Brain microvascular endothelial cell (primary cell): ENCODE results near the gene LINC00305.

Experiments
- DNase-seq: peaks from one replicate; pipeline ENCODE4 v3.0.0-alpha.2; 2020
- H3K27ac ChIP-seq: fragments of 250-450 bp; sonication (Bioruptor Pico); 2 replicates; pipeline ENCODE4 v1.5.1; 2020; ENCODE audit warnings: mild to moderate bottlenecking, moderate library complexity
- H3K27me3 ChIP-seq: fragments of 250-450 bp; sonication (Bioruptor Pico); replicated peaks from 2 replicates; pipeline ENCODE4 v1.5.1; 2020; ENCODE audit warnings: mild to moderate bottlenecking
- H3K36me3 ChIP-seq: fragments of 250-450 bp; sonication (Bioruptor Pico); replicated peaks from 2 replicates; pipeline ENCODE4 v1.5.1; 2020; ENCODE audit warnings: mild to moderate bottlenecking
- H3K4me3 ChIP-seq: 2 replicates; pipeline ENCODE4 v1.5.1; 2011; ENCODE audit warnings: low read depth, mild to moderate bottlenecking, control low read depth, low read length, moderate library complexity
- in situ Hi-C: cut with HindIII; loops from 2 replicates; pipeline ENCODE4 v1.10.0; 2017; ENCODE audit warnings: low sequenced_read_pairs, low pct_ligation_motif_present
- TF ChIP-seq, protein P1 (sequence below): IDR thresholded peaks from 2 replicates; pipeline ENCODE4 v1.5.1; 2011; ENCODE audit warnings: low read depth, mild to moderate bottlenecking, moderate library complexity, low read length, control low read depth, inconsistent platforms; ENCODE audit errors: missing control alignments

Gene LINC00305

DNA sequence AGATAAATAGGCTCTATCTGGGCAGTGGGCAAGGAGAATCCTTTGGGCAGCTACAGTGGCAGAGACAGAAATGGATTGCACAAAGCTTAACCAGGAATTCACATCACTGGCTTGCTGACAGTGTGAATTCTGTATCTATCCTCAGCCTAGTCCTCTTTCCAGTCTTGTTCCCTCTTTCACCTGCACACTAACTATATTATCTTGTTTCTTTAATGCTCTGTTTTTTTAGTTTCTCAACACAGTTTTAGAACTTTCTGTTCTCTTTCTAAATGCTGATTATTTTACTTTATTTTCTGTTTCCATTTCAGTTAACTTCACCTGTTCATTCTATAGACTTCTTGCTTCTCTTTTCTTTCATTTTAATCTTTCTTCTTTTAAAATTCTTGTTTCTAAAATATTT is 66.4 kb downstream of the LINC00305 start:
- H3K27me3 ChIP-seq: no peaks in the 10 kb centered on the region
- H3K4me3 ChIP-seq: no peak overlapping the region
- DNase-seq: no peak
- TF ChIP-seq, protein P1, sequence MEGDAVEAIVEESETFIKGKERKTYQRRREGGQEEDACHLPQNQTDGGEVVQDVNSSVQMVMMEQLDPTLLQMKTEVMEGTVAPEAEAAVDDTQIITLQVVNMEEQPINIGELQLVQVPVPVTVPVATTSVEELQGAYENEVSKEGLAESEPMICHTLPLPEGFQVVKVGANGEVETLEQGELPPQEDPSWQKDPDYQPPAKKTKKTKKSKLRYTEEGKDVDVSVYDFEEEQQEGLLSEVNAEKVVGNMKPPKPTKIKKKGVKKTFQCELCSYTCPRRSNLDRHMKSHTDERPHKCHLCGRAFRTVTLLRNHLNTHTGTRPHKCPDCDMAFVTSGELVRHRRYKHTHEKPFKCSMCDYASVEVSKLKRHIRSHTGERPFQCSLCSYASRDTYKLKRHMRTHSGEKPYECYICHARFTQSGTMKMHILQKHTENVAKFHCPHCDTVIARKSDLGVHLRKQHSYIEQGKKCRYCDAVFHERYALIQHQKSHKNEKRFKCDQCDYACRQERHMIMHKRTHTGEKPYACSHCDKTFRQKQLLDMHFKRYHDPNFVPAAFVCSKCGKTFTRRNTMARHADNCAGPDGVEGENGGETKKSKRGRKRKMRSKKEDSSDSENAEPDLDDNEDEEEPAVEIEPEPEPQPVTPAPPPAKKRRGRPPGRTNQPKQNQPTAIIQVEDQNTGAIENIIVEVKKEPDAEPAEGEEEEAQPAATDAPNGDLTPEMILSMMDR: no peak
- H3K36me3 ChIP-seq: no peaks in the 10 kb centered on the region
- in situ Hi-C loops: no loop called here
- no peak overlapping the region for H3K27ac ChIP-seq

DNA sequence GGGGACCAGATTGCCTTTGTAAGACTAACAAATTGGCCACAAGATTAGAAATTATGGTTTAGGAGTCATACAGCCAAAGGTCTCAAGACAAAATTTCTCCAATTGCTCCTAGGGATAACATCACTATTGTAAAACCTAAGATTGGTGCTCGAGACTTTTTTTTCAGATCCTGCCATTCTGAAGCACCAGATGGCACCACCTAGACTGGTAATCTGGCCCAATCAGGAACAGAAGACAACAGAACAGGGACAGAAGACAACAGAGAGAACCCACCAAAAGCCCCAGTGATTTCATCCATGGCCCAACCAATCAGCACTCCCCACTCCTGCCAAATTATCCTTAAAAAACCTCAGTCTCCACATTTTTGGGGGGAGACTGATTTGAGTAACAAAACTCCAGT is 66.8 kb downstream of the LINC00305 start:
- no peak overlapping the region for H3K4me3 ChIP-seq
- DNase-seq: no peak
- no peak overlapping the region for H3K27ac ChIP-seq
- in situ Hi-C loops: no loop called here
- TF ChIP-seq, protein P1: no peak
- no peaks in the 10 kb centered on the region for H3K36me3 ChIP-seq
- H3K27me3 ChIP-seq: no peaks in the 10 kb centered on the region

DNA sequence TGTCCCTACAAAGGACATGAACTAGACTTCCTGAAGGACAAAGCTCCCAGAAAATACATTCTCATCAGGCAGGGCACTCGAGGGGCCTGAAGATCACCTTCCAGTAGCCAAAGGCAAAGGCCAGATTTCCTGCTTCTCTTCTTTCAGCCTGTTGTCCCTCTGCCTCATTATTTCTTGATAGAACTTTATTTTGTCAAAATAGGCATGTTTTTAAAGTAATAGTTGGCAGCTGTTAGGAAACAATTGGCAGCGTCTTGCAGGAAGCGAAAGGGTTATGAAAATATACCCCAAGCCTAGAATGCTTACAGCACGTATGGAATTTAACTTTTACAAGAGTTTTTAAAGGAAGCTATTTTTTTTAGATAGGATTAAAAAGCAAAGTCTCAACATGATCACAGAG is 74.9 kb downstream of the LINC00305 start:
- Histone ChIP-seq H3K27ac (no peak overlapping the region), H3K36me3 (no peaks in the 10 kb centered on the region), H3K27me3 (no peaks in the 10 kb centered on the region), H3K4me3 (no peak overlapping the region)
- no peak for DNase-seq
- TF ChIP-seq, protein P1: no peak
- in situ Hi-C loops: no loop called here

DNA sequence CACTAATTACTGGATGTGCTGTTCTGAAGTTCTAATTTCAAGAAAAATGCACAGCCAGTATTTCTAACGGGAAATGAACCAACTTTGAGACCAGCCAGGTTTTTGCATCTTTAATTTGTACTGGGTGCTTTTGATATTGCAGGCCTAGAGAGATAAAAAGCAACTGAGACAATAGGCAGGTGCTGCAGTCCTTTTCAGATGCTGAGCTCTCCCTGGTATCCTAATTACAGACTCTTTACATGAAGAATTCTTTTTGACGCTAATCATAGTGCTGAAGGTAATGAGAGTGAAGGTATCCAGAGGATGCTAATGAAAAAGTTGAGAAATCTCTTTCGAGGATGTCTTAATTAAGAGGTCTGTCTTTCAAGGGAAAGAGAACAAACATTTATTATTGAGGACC is 93.9 kb downstream of the LINC00305 start:
- no peak overlapping the region for H3K27ac ChIP-seq
- in situ Hi-C loops: no loop called here
- no peaks in the 10 kb centered on the region for H3K27me3 ChIP-seq
- TF ChIP-seq, protein P1: no peak
- H3K4me3 ChIP-seq: no peak overlapping the region
- DNase-seq: no peak
- H3K36me3 ChIP-seq: no peaks in the 10 kb centered on the region

DNA sequence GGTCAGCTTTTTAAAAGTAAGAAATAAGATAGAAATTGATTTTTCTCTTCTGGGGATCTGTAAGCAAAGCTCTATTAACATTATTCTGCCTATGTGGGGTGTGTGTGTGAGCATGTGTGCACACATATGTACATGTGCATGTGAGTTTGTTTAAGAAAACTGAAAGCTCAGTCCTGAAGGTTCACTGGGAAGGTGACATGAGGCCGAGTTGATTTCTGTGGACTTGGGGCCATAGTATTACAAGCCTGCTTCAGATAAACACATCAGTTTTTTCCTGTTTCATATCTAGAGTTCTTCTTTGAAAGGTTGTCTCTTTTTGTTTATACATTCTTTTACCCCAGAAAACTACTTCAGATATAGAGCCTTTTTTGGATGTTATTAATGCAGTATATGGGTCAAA is 95.6 kb downstream of the LINC00305 start:
- in situ Hi-C loops: no loop called here
- no peak overlapping the region for H3K27ac ChIP-seq
- no peak for DNase-seq
- no peaks in the 10 kb centered on the region for H3K27me3 ChIP-seq
- TF ChIP-seq, protein P1: no peak
- H3K4me3 ChIP-seq: no peak overlapping the region
- H3K36me3 ChIP-seq: no peaks in the 10 kb centered on the region

DNA sequence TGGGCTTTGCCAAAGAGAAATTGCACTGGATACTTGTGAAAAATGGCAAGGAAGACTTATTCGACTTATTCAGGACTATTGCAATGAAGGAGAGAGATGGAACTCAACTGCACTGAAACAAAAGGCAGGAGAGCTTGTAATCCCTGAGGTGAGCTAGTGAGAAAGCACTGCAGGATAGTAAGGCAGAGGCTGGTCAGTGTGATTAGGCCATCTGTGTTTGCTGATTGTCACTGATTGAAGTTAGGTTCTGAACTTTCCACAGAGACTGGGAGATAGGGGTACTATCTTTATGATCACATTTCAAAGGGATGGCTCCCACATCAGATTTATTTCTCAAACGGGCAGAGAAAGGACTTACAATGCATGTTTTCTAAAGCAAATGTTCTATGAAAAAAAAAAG is 96.1 kb downstream of the LINC00305 start:
- TF ChIP-seq, protein P1: no peak
- Histone ChIP-seq H3K27me3 (no peaks in the 10 kb centered on the region), H3K36me3 (no peaks in the 10 kb centered on the region), H3K27ac (no peak overlapping the region), H3K4me3 (no peak overlapping the region)
- in situ Hi-C loops: no loop called here
- no peak for DNase-seq
